ENCODE measurements around the gene ZNF746.

DNA sequence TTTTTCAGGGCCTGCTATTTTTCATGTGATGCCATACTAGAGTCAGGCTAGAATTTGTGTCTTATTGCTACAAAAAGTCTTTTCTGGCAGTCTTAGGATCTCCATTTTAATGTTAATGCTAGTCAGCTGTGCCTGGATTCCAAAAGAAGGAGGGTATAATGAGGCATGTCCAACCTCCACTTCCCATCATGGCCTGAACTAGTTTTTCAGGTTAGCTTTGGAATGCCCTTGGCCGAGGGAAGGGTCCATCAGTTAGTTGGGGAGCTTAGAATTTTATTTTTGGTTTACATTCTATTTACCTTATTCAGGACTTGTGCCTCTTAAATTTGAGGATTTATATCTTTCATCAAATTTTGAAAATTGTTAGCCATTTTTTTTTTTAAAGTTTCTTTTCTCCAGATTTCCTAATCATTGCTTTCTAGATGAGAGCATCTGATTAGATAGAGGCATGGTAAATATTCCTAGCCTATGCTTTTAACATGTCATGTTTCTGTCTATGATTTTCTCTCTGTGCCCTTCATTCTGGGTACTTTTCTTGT, 30.2 kb downstream of the ZNF746 start:
- TF ChIP-seq, protein P1, sequence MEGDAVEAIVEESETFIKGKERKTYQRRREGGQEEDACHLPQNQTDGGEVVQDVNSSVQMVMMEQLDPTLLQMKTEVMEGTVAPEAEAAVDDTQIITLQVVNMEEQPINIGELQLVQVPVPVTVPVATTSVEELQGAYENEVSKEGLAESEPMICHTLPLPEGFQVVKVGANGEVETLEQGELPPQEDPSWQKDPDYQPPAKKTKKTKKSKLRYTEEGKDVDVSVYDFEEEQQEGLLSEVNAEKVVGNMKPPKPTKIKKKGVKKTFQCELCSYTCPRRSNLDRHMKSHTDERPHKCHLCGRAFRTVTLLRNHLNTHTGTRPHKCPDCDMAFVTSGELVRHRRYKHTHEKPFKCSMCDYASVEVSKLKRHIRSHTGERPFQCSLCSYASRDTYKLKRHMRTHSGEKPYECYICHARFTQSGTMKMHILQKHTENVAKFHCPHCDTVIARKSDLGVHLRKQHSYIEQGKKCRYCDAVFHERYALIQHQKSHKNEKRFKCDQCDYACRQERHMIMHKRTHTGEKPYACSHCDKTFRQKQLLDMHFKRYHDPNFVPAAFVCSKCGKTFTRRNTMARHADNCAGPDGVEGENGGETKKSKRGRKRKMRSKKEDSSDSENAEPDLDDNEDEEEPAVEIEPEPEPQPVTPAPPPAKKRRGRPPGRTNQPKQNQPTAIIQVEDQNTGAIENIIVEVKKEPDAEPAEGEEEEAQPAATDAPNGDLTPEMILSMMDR (IDR thresholded peaks at IDR 0.05) = no peak
- TF ChIP-seq POLR2A (IDR thresholded peaks at IDR 0.05) = no peak
